Measurements from ENCODE around the gene UMODL1.

DNA sequence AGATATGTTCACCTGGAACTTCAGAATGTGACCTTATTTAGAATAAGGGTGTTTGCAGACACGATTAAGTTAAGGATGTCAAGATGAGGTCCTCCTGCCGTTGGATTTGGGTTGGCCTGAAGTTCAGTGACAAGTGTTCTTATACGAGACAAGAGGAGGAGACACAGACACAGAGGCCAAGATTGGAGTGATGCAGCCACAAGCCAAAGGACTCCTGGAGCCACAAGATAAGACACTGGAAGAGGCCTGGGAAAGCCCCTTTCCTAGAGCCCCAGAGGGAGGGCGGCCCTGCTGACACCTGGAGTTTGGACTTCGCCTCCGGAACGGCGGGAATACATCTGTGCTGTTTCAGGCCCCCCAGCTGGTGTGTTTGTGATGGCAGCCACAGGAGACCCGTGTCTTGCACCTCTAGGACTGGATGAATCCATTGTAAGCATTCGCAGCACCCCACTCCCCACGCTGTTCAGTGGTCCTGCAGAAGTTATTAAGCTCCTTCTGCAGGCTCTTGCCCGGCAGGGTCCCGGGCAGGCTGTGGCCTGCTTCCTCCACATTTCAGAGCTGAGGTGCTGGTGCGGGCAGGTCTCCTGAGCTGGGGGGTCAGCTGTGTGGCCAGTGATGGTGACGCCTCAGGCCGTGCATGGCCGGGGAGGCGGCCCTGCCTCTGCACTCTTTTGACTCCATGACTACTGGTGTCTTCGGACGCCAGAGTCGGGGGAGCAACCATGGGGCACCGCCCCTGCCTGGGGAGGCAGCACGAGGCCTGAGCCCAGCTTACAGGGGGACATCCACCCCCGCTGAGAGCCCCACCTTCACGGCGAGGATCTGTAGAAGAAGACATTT, 34.6 kb downstream of the UMODL1 start:
- TF ChIP-seq, protein P1, sequence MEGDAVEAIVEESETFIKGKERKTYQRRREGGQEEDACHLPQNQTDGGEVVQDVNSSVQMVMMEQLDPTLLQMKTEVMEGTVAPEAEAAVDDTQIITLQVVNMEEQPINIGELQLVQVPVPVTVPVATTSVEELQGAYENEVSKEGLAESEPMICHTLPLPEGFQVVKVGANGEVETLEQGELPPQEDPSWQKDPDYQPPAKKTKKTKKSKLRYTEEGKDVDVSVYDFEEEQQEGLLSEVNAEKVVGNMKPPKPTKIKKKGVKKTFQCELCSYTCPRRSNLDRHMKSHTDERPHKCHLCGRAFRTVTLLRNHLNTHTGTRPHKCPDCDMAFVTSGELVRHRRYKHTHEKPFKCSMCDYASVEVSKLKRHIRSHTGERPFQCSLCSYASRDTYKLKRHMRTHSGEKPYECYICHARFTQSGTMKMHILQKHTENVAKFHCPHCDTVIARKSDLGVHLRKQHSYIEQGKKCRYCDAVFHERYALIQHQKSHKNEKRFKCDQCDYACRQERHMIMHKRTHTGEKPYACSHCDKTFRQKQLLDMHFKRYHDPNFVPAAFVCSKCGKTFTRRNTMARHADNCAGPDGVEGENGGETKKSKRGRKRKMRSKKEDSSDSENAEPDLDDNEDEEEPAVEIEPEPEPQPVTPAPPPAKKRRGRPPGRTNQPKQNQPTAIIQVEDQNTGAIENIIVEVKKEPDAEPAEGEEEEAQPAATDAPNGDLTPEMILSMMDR (IDR thresholded peaks at IDR 0.05) = no peak
- TF ChIP-seq POLR2A (IDR thresholded peaks at IDR 0.05) (no peak), EP300 (IDR thresholded peaks at IDR 0.05) (no peak)

Measured in ovary (tissue), 3 donors.